IMR-90 (cell line): ENCODE measurements around the gene PLEKHJ1. TPM values are rescaled to one million over a fixed set of nuclear protein-coding genes. Genes with fewer than 3 reads are reported as not detected.

ENCODE experiments used
- ATAC-seq: fragments of 200-7000 bp; cut with Tn5 transposase; 2 replicates; pipeline ENCODE4 v1.9.1; 2020; ENCODE audit warnings: low read depth, mild to moderate bottlenecking, moderate library complexity
- BruUV-seq: library from RNA; stranded (reverse); fragments of 400-500 nt; replicated peaks from 2 replicates; lab custom pipeline; 2021; lab: Mats Ljungman, UMichigan
- CTCF ChIA-PET: fragments of 300-600 bp; formaldehyde crosslinking; extraction: SDS; loops from one replicate; lab custom pipeline; 2021; ENCODE audit warnings: antibody characterized with exemption; lab: Yijun Ruan, JAX
- POLR2A ChIA-PET: fragments of 300-600 bp; sonication (Branson Sonifier 250); formaldehyde crosslinking; loops from one replicate; lab custom pipeline; 2022; ENCODE audit warnings: antibody characterized with exemption; ENCODE audit not compliant: unreplicated experiment; lab: Charles Lee
- DNase-seq: peaks from one replicate; pipeline ENCODE4 v3.0.0; 2013
- H2AFZ ChIP-seq: replicated peaks from 2 replicates; pipeline ENCODE3; 2013; ENCODE audit warnings: low read length, mild to moderate bottlenecking; ENCODE audit not compliant: poor library complexity
- H2AK5ac ChIP-seq: 2 replicates; pipeline ENCODE4 v1.6.1; 2013; ENCODE audit warnings: low read depth, low read length, inconsistent platforms
- H2AK9ac ChIP-seq: replicated peaks from 2 replicates; pipeline ENCODE3; 2013; ENCODE audit warnings: mild to moderate bottlenecking, low read depth, low read length, moderate library complexity; ENCODE audit not compliant: poor library complexity
- H2BK120ac ChIP-seq: 2 replicates; pipeline ENCODE4 v1.6.1; 2013; ENCODE audit warnings: low read depth, low read length, inconsistent platforms
- H2BK15ac ChIP-seq: 3 replicates; pipeline ENCODE4 v1.6.1; 2013; ENCODE audit warnings: low read depth, low read length, inconsistent platforms
- H2BK20ac ChIP-seq: 2 replicates; pipeline ENCODE4 v1.6.1; 2013; ENCODE audit warnings: low read depth, mild to moderate bottlenecking, inconsistent platforms, low read length, moderate library complexity
- H2BK5ac ChIP-seq: 2 replicates; pipeline ENCODE4 v1.6.1; 2013; ENCODE audit warnings: mild to moderate bottlenecking, low read depth, low read length, inconsistent platforms; ENCODE audit not compliant: poor library complexity, severe bottlenecking
- H3K14ac ChIP-seq: replicated peaks from 2 replicates; pipeline ENCODE4 v1.6.1; 2013; ENCODE audit warnings: low read depth, low read length, inconsistent platforms
- H3K18ac ChIP-seq: 2 replicates; pipeline ENCODE4 v1.6.1; 2013; ENCODE audit warnings: low read depth, low read length, control low read depth
- H3K23ac ChIP-seq: 2 replicates; pipeline ENCODE4 v1.6.1; 2013; ENCODE audit warnings: low read depth, low read length, inconsistent platforms
- H3K27ac ChIP-seq: 2 replicates; pipeline ENCODE4 v1.5.1; 2013; ENCODE audit warnings: mild to moderate bottlenecking, control low read depth, low read length; ENCODE audit not compliant: insufficient read depth
- H3K27me3 ChIP-seq: 2 replicates; pipeline ENCODE4 v1.6.1; 2013; ENCODE audit warnings: low read length; ENCODE audit not compliant: control insufficient read depth, insufficient read depth
- H3K36me3 ChIP-seq: 2 replicates; pipeline ENCODE4 v1.6.1; 2013; ENCODE audit warnings: low read length, mixed read lengths; ENCODE audit not compliant: control insufficient read depth, insufficient read depth
- H3K4ac ChIP-seq: 2 replicates; pipeline ENCODE4 v1.6.1; 2013; ENCODE audit warnings: low read depth, low read length, inconsistent platforms
- H3K4me1 ChIP-seq: 2 replicates; pipeline ENCODE4 v1.6.1; 2013; ENCODE audit warnings: low read length, mixed read lengths; ENCODE audit not compliant: control insufficient read depth, insufficient read depth
- H3K4me2 ChIP-seq: 2 replicates; pipeline ENCODE4 v1.6.1; 2013; ENCODE audit warnings: low read depth, mild to moderate bottlenecking, control low read depth, low read length, moderate library complexity
- H3K4me3 ChIP-seq: 2 replicates; pipeline ENCODE4 v1.5.1; 2013; ENCODE audit warnings: low read depth, mild to moderate bottlenecking, control low read depth, low read length, moderate library complexity; ENCODE audit not compliant: insufficient read depth
- H3K56ac ChIP-seq: 2 replicates; pipeline ENCODE4 v1.6.1; 2013; ENCODE audit warnings: low read length, inconsistent platforms; ENCODE audit not compliant: insufficient read depth; ENCODE audit errors: extremely low read depth
- H3K79me1 ChIP-seq, 2 experiments: 2 replicates each; pipeline ENCODE4 v1.6.1; 2013; ENCODE audit warnings: low read length in 2 of 2, inconsistent platforms in 1 of 2, low read depth in 1 of 2
- H3K9ac ChIP-seq: 2 replicates; pipeline ENCODE4 v1.6.1; 2013; ENCODE audit warnings: low read depth, low read length, control low read depth
- H3K9me1 ChIP-seq: 2 replicates; pipeline ENCODE4 v1.6.1; 2013; ENCODE audit warnings: low read length, inconsistent platforms; ENCODE audit not compliant: insufficient read depth
- H3K9me3 ChIP-seq: 2 replicates; pipeline ENCODE4 v1.6.1; 2013; ENCODE audit warnings: low read length; ENCODE audit not compliant: control insufficient read depth, insufficient read depth
- H4K20me1 ChIP-seq: 2 replicates; pipeline ENCODE4 v1.6.1; 2013; ENCODE audit warnings: low read length, inconsistent platforms; ENCODE audit not compliant: insufficient read depth
- H4K5ac ChIP-seq: 2 replicates; pipeline ENCODE4 v1.6.1; 2013; ENCODE audit warnings: mild to moderate bottlenecking, low read depth, low read length, control low read depth
- H4K8ac ChIP-seq, 2 experiments: 2 replicates each; pipeline ENCODE4 v1.6.1; 2013; ENCODE audit warnings: low read depth in 2 of 2, low read length in 2 of 2, control low read depth in 1 of 2, inconsistent platforms in 1 of 2
- H4K91ac ChIP-seq: 2 replicates; pipeline ENCODE4 v1.6.1; 2013; ENCODE audit warnings: low read depth, low read length, inconsistent platforms; ENCODE audit not compliant: insufficient read depth
- BHLHE40 ChIP-seq: fragments of 150-350 bp; IDR thresholded peaks from 2 replicates; pipeline ENCODE4 v1.6.1; 2016; ENCODE audit warnings: mild to moderate bottlenecking, low read depth, low read length
- CEBPB ChIP-seq: IDR thresholded peaks from 2 replicates; pipeline ENCODE4 v1.6.1; 2012; ENCODE audit warnings: low read depth, low read length, improper control_type of control experiment
- CHD1 ChIP-seq: IDR thresholded peaks from 2 replicates; pipeline ENCODE4 v1.6.1; 2012; ENCODE audit warnings: low read depth, low read length, improper control_type of control experiment
- FOS ChIP-seq: fragments of 150-350 bp; IDR thresholded peaks from 2 replicates; pipeline ENCODE4 v1.6.1; 2016; ENCODE audit warnings: low read depth, low read length
- MAFK ChIP-seq: IDR thresholded peaks from 2 replicates; pipeline ENCODE4 v1.6.1; 2012; ENCODE audit warnings: low read depth, low read length, improper control_type of control experiment
- MAZ ChIP-seq: IDR thresholded peaks from 2 replicates; pipeline ENCODE4 v1.6.1; 2012; ENCODE audit warnings: low read depth, mild to moderate bottlenecking, low read length, improper control_type of control experiment, moderate library complexity, borderline replicate concordance
- MXI1 ChIP-seq: IDR thresholded peaks from 2 replicates; pipeline ENCODE4 v1.6.1; 2012; ENCODE audit warnings: low read depth, mild to moderate bottlenecking, low read length, moderate library complexity, borderline replicate concordance
- NFE2L2 ChIP-seq: fragments of 150-350 bp; IDR thresholded peaks from 2 replicates; pipeline ENCODE4 v1.6.1; 2016; ENCODE audit warnings: low read depth, mild to moderate bottlenecking, low read length
- POLR2A ChIP-seq: IDR thresholded peaks from 2 replicates; pipeline ENCODE4 v1.6.1; 2012; ENCODE audit warnings: mild to moderate bottlenecking, low read depth, low read length
- RAD21 ChIP-seq: IDR thresholded peaks from 2 replicates; pipeline ENCODE4 v1.6.1; 2012; ENCODE audit warnings: low read length, improper control_type of control experiment
- RCOR1 ChIP-seq: IDR thresholded peaks from 2 replicates; pipeline ENCODE4 v1.6.1; 2012; ENCODE audit warnings: mild to moderate bottlenecking, low read length, improper control_type of control experiment; ENCODE audit not compliant: insufficient replicate concordance
- RFX5 ChIP-seq: IDR thresholded peaks from 2 replicates; pipeline ENCODE4 v1.8.0; 2012; ENCODE audit warnings: low read depth, mild to moderate bottlenecking, low read length, moderate library complexity
- SMC3 ChIP-seq: fragments of 150-350 bp; IDR thresholded peaks from 2 replicates; pipeline ENCODE4 v1.6.1; 2016; ENCODE audit warnings: low read depth, mild to moderate bottlenecking, antibody characterized with exemption, low read length, moderate library complexity
- WGBS, 2 experiments: methylation state at CpG; one replicate each; pipeline versions ENCODE4 v1.1.5 to v1.1.7; 2013; ENCODE audit warnings: missing lambda C conversion rate in 2 of 2; ENCODE audit not compliant: insufficient read length in 1 of 2; ENCODE audit errors: extremely low coverage in 2 of 2; 5-methylcytosine and 5-hydroxymethylcytosine counted together
- dilution Hi-C: fragments of 300-500 bp; cut with HindIII; formaldehyde crosslinking; loops from one replicate; pipeline ENCODE4 v1.14.3; 2018; ENCODE audit warnings: low sequenced_read_pairs; ENCODE audit not compliant: unreplicated experiment
- in situ Hi-C: fragments of 300-500 bp; cut with MboI; formaldehyde crosslinking; loops from 3 replicates; pipeline ENCODE4 v1.14.3; 2019; ENCODE audit warnings: low sequenced_read_pairs, inconsistent platforms, mixed read lengths
- intact Hi-C: fragments of 100-400 bp; cut with micrococcal nuclease; formaldehyde crosslinking; loops from 2 replicates; pipeline ENCODE4 v1.10.0; 2022
- polyA plus RNA-seq, 3 experiments: library from polyadenylated mRNA; depleted of rRNA; stranded (reverse); fragments of >200 nt; gene quantifications; 2 replicates each; pipeline ENCODE4 v1.2.3, GENCODE V29; 2012; ENCODE audit warnings: low replicate concordance in 1 of 3
- total RNA-seq: library from RNA; depleted of rRNA; stranded (reverse); fragments of >200 nt; gene quantifications from 2 replicates; pipeline ENCODE4 v1.2.3, GENCODE V29; 2012
- TF ChIP-seq, protein P1 (sequence below): fragments of 150-350 bp; IDR thresholded peaks from 2 replicates; pipeline ENCODE4 v1.6.1; 2017; ENCODE audit warnings: mild to moderate bottlenecking, antibody characterized with exemption, low read length, low read depth
- TF ChIP-seq, protein P2 (sequence below): conservative IDR thresholded peaks from 2 replicates; pipeline ENCODE4 v1.5.1; 2012; ENCODE audit warnings: mild to moderate bottlenecking, low read depth, low read length, improper control_type of control experiment

PLEKHJ1 gene
- total and polyA plus RNA-seq, 2 of the 4 experiments (the other 2 are of a cell fraction) = 31.7 to 62.8 TPM

DNA sequence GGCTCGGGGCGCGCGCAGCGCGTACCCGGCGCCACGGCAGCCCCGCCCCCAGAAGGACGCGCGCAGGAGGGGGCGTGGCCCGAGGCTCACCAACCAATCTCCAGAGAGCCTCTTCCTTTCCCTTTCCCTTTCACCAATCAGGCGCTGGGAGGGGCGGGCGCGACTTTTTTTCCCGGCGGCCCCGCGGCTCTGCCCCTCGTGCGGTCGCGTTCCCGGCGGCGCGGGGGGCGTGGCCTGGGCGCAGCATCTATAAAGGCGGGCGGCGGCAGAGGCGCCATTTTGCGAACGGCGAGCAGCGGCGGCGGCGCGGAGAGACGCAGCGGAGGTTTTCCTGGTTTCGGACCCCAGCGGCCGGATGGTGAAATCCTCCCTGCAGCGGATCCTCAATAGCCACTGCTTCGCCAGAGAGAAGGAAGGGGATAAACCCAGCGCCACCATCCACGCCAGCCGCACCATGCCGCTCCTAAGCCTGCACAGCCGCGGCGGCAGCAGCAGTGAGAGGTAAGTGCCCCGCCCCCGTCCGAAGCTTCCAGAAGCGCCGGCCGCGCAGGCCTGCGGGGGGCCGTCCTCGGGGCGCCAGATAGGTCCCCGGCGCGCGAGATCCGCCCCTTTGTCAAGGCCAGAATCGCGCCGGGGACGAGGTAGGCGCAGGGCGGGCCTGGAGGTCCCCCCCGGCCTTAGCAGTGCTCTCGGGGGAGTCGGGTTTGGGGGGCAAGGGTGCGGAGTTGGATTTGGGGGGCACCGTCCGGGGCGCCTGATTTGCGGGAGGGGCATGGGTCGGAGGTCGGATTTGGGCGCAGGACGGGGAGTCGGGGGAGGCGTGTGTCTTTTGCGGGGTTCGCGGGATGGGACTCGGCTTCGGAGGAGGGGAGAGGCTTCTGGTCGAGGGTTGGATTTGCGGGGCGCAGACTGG is 33.4 kb upstream of the PLEKHJ1 start:
- H2BK5ac ChIP-seq = peak overlapping the region; percentile 67
- peak overlapping the region in 1 of 2 experiments; percentile 56; a peak in 3 of 4 replicates for H4K8ac ChIP-seq
- peaks cover 15% of the 10 kb centered on the region for H3K4me1 ChIP-seq
- H2AK9ac ChIP-seq = peak overlapping the region; percentile 95
- H3K9ac ChIP-seq = peak overlapping the region; percentile 96
- peaks cover 52% of the 10 kb centered on the region for H4K20me1 ChIP-seq
- peak overlapping the region; percentile 89 for H3K4ac ChIP-seq
- H2AK5ac ChIP-seq = peak overlapping the region; percentile 94
- H3K23ac ChIP-seq = peak overlapping the region; percentile 93
- H4K91ac ChIP-seq = no peak overlapping the region; the same call in 1 of the 2 replicates
- H3K56ac ChIP-seq = peak overlapping the region; percentile 66; the same call in 1 of the 2 replicates
- H3K18ac ChIP-seq = no peak overlapping the region; the same call in 1 of the 2 replicates
- dilution Hi-C loops (no loop called here), intact Hi-C loops (loop anchor here (5.0 kb wide), 1 partner anchor 112 kb away; no protein-coding TSS in a partner anchor), in situ Hi-C loops (loop anchor here (10.0 kb wide), 1 partner anchor 345 kb away; no protein-coding TSS in a partner anchor)
- H3K27ac ChIP-seq = peak overlapping the region; percentile 90
- no peaks in the 10 kb centered on the region for H3K27me3 ChIP-seq
- peaks cover 7 to 36% of the 10 kb centered on the region in 2 experiments for H3K79me1 ChIP-seq
- peaks cover 23% of the 10 kb centered on the region for H3K36me3 ChIP-seq
- H3K4me2 ChIP-seq = no peak overlapping the region
- no peak overlapping the region for H2BK20ac ChIP-seq
- ATAC-seq (peak; percentile 89), DNase-seq (peak; percentile 93)
- WGBS, 2 experiments = 0% methylated on average over 56 of the region's 103 CpGs; no CpG with 5 or more reads in 1 of the 2 experiments
- no TSS peak for BruUV-seq
- no peaks in the 10 kb centered on the region for H3K9me3 ChIP-seq
- no peak overlapping the region for H4K5ac ChIP-seq
- peak overlapping the region; percentile 98 for H3K14ac ChIP-seq
- ChIA-PET POLR2A (interaction anchor here (1.0 kb wide), 2 partner anchors 10 to 30 kb away, joined by 4 to 5 read pairs; no protein-coding TSS in a partner anchor), CTCF (no interaction called here)
- H2BK15ac ChIP-seq = no peak overlapping the region
- H3K4me3 ChIP-seq = peak overlapping the region; percentile 72
- no peak overlapping the region for H2BK120ac ChIP-seq
- H3K9me1 ChIP-seq = no peaks in the 10 kb centered on the region; the same call in 1 of the 2 replicates
- peak overlapping the region; percentile 96 for H2AFZ ChIP-seq
- TF ChIP-seq RAD21 (no peak), CHD1 (0 out of 2 replicates have a peak, but pooled peaks have one; percentile 48), FOS (no peak), RCOR1 (no peak), BHLHE40 (peak; percentile 67), MXI1 (0 out of 2 replicates have a peak, but pooled peaks have one; percentile 26), NFE2L2 (no peak), RFX5 (no peak), POLR2A (peak; percentile 99), SMC3 (no peak), MAFK (no peak), CEBPB (no peak), MAZ (peak; percentile 68; the same call in 1 of the 2 replicates)
- TF ChIP-seq, protein P1, sequence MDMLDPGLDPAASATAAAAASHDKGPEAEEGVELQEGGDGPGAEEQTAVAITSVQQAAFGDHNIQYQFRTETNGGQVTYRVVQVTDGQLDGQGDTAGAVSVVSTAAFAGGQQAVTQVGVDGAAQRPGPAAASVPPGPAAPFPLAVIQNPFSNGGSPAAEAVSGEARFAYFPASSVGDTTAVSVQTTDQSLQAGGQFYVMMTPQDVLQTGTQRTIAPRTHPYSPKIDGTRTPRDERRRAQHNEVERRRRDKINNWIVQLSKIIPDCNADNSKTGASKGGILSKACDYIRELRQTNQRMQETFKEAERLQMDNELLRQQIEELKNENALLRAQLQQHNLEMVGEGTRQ = peak; percentile 63
- TF ChIP-seq, protein P2, sequence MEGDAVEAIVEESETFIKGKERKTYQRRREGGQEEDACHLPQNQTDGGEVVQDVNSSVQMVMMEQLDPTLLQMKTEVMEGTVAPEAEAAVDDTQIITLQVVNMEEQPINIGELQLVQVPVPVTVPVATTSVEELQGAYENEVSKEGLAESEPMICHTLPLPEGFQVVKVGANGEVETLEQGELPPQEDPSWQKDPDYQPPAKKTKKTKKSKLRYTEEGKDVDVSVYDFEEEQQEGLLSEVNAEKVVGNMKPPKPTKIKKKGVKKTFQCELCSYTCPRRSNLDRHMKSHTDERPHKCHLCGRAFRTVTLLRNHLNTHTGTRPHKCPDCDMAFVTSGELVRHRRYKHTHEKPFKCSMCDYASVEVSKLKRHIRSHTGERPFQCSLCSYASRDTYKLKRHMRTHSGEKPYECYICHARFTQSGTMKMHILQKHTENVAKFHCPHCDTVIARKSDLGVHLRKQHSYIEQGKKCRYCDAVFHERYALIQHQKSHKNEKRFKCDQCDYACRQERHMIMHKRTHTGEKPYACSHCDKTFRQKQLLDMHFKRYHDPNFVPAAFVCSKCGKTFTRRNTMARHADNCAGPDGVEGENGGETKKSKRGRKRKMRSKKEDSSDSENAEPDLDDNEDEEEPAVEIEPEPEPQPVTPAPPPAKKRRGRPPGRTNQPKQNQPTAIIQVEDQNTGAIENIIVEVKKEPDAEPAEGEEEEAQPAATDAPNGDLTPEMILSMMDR = no peak
